Smooth muscle cell (in vitro differentiated cells): Measurements from ENCODE around the gene YPEL4. TPM values are rescaled to one million over a fixed set of nuclear protein-coding genes. Genes with fewer than 3 reads are reported as not detected.

Experiments
- DNase-seq: peaks from one replicate; lab custom pipeline; 2025; ENCODE audit not compliant: unreplicated experiment; lab: John Stamatoyannopoulos, UW
- H2AFZ ChIP-seq: fragments of 200-600 bp; sonication (generic); 2 replicates; pipeline ENCODE4 v1.6.0; 2016; ENCODE audit warnings: antibody characterized with exemption, low read depth, mild to moderate bottlenecking
- H3F3A ChIP-seq: fragments of 200-600 bp; sonication (generic); 2 replicates; pipeline ENCODE4 v1.6.0; 2017; ENCODE audit warnings: antibody characterized with exemption, low read depth
- H3K27ac ChIP-seq: fragments of 200-600 bp; sonication (generic); 2 replicates; pipeline ENCODE4 v1.5.1; 2016; ENCODE audit warnings: low read depth, mild to moderate bottlenecking
- H3K27me3 ChIP-seq: fragments of 200-600 bp; sonication (generic); 2 replicates; pipeline ENCODE4 v1.6.1; 2016; ENCODE audit warnings: low read depth, mild to moderate bottlenecking
- H3K36me3 ChIP-seq: fragments of 200-600 bp; sonication (generic); 2 replicates; pipeline ENCODE4 v1.5.1; 2016; ENCODE audit warnings: low read depth
- H3K4me1 ChIP-seq: fragments of 200-600 bp; sonication (generic); 2 replicates; pipeline ENCODE4 v1.5.1; 2016; ENCODE audit warnings: low read depth
- H3K4me2 ChIP-seq: fragments of 200-600 bp; sonication (generic); 2 replicates; pipeline ENCODE4 v1.6.0; 2016; ENCODE audit warnings: mild to moderate bottlenecking
- H3K4me3 ChIP-seq: fragments of 200-600 bp; sonication (generic); 2 replicates; pipeline ENCODE4 v1.5.1; 2016; ENCODE audit warnings: mild to moderate bottlenecking
- H3K79me2 ChIP-seq: fragments of 200-600 bp; sonication (generic); 2 replicates; pipeline ENCODE4 v1.6.0; 2016; ENCODE audit warnings: low read depth, mild to moderate bottlenecking
- H3K9ac ChIP-seq: fragments of 200-600 bp; sonication (generic); 2 replicates; pipeline ENCODE4 v1.6.0; 2016; ENCODE audit warnings: low read depth
- H3K9me3 ChIP-seq: fragments of 200-600 bp; sonication (generic); replicated peaks from 2 replicates; pipeline ENCODE4 v1.5.1; 2016; ENCODE audit warnings: low read depth
- H4K20me1 ChIP-seq: fragments of 200-600 bp; sonication (generic); 2 replicates; pipeline ENCODE4 v1.6.0; 2016; ENCODE audit warnings: low read depth
- WGBS: methylation state at CpG from one replicate; pipeline ENCODE4 v1.1.7; 2016; ENCODE audit warnings: low lambda C conversion rate; 5-methylcytosine and 5-hydroxymethylcytosine counted together
- polyA plus RNA-seq: library from polyadenylated mRNA; unstranded; fragments of >200 nt; fragmentation: Nextera tagmentation; extraction: Ambion mirVana; gene quantifications from 2 replicates; pipeline ENCODE4 v1.2.1, GENCODE V29; 2016
- total RNA-seq: library from RNA; depleted of rRNA; stranded (reverse); fragments of >200 nt; gene quantifications from 2 replicates; pipeline ENCODE4 v1.2.3, GENCODE V29; 2014
- TF ChIP-seq, protein P1 (sequence below): fragments of 200-600 bp; sonication (generic); IDR thresholded peaks from 2 replicates; pipeline ENCODE4 v1.5.1; 2017; ENCODE audit warnings: borderline replicate concordance, mild to moderate bottlenecking, antibody characterized with exemption; ENCODE audit not compliant: insufficient read depth, poor library complexity, severe bottlenecking

YPEL4 gene
- total and polyA plus RNA-seq, 2 experiments from 2014 or later: 2.0 to 2.5 TPM

DNA sequence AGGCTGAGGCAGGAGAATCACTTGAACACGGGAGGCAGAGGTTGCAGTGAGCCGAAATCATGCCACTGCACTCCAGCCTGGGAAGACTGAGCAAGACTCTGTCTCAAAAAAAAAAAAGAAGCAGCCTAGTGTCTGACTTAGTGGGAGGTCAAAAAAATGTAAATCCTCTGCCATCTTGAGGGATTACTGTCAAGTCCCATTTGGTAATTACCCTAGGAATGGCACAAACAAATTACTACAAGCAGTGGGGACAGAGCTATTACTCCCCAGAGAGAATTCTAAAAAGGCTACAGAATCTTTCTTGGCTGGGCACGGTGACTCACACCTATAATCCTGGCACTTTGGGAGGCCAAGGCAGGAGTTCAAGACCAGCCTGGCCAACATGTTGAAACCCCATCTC lies 48.4 kb downstream of the YPEL4 start:
- Histone ChIP-seq H3K9me3 (no peaks in the 10 kb centered on the region), H2AFZ (no peak overlapping the region), H3K4me2 (no peak overlapping the region), H3K79me2 (no peaks in the 10 kb centered on the region), H3K4me3 (no peak overlapping the region), H4K20me1 (no peaks in the 10 kb centered on the region), H3K27ac (no peak overlapping the region), H3F3A (no peaks in the 10 kb centered on the region), H3K4me1 (peaks cover 28% of the 10 kb centered on the region), H3K36me3 (no peaks in the 10 kb centered on the region), H3K27me3 (no peaks in the 10 kb centered on the region), H3K9ac (no peak overlapping the region)
- DNase-seq: no peak
- WGBS: 85% methylated on average over 3 of the region's 3 CpGs
- TF ChIP-seq, protein P1, sequence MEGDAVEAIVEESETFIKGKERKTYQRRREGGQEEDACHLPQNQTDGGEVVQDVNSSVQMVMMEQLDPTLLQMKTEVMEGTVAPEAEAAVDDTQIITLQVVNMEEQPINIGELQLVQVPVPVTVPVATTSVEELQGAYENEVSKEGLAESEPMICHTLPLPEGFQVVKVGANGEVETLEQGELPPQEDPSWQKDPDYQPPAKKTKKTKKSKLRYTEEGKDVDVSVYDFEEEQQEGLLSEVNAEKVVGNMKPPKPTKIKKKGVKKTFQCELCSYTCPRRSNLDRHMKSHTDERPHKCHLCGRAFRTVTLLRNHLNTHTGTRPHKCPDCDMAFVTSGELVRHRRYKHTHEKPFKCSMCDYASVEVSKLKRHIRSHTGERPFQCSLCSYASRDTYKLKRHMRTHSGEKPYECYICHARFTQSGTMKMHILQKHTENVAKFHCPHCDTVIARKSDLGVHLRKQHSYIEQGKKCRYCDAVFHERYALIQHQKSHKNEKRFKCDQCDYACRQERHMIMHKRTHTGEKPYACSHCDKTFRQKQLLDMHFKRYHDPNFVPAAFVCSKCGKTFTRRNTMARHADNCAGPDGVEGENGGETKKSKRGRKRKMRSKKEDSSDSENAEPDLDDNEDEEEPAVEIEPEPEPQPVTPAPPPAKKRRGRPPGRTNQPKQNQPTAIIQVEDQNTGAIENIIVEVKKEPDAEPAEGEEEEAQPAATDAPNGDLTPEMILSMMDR: no peak

DNA sequence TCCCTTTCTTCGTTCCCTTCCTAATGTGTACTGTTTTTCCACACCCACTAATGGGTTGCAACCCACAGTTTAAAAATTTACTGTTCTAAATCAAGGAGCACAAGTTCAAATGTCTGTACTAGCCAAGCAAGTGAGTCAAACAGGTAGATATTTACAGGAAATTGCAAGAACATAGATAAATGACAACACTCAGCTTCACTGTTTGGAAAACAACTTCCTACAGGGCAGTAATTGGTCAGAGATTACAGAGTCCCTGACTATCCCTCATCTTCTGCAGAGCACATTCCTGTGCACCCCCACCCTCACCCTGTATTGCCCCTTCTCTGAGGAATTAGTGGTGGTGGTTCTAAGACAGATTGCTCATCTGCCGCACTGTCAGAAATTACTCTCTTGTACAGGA lies 50.3 kb downstream of the YPEL4 start:
- Histone ChIP-seq H3F3A (no peaks in the 10 kb centered on the region), H3K9ac (no peak overlapping the region), H3K27me3 (no peaks in the 10 kb centered on the region), H3K4me3 (peak overlapping the region; percentile 73), H3K9me3 (no peaks in the 10 kb centered on the region), H3K36me3 (no peaks in the 10 kb centered on the region), H4K20me1 (no peaks in the 10 kb centered on the region), H3K4me2 (peak overlapping the region; percentile 89), H3K79me2 (no peaks in the 10 kb centered on the region), H3K27ac (no peak overlapping the region), H2AFZ (no peak overlapping the region), H3K4me1 (peaks cover 28% of the 10 kb centered on the region)
- TF ChIP-seq, protein P1: no peak
- no peak for DNase-seq
- WGBS: 52% methylated on average over 2 of the region's 2 CpGs

DNA sequence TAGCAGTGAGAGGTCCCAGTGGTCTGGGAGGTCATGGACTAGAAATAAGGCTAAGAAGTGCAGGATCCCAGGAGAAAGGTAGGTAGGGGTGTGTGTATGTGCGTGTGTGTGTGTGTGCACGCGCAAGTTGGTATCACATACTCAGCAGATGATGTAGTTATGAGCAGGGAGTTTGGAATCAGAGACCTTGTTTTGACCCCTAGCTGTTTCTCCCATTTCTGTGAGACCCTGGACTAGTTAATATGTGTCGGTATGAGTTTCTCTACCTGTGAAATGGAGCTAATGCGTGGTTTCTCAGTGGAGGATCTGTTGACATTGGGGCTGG lies 50.9 kb downstream of the YPEL4 start:
- H3K27ac ChIP-seq: no peak overlapping the region
- TF ChIP-seq, protein P1: no peak
- peak overlapping the region; percentile 89 for H3K4me2 ChIP-seq
- H3K36me3 ChIP-seq: no peaks in the 10 kb centered on the region
- no peaks in the 10 kb centered on the region for H3K27me3 ChIP-seq
- 77% methylated on average over 5 of the region's 5 CpGs for WGBS
- H3K4me3 ChIP-seq: peak overlapping the region; percentile 73
- no peaks in the 10 kb centered on the region for H3K79me2 ChIP-seq
- no peaks in the 10 kb centered on the region for H3F3A ChIP-seq
- H4K20me1 ChIP-seq: no peaks in the 10 kb centered on the region
- peak overlapping the region; percentile 85 for H2AFZ ChIP-seq
- peaks cover 28% of the 10 kb centered on the region for H3K4me1 ChIP-seq
- H3K9me3 ChIP-seq: no peaks in the 10 kb centered on the region
- DNase-seq: no peak
- H3K9ac ChIP-seq: no peak overlapping the region
